Central memory CD8-positive, alpha-beta T cell (primary cell): ENCODE data around the gene SCAMP2.

Source experiments
- ATAC-seq: fragments of 150-1000 bp; cut with Tn5 transposase; replicated peaks from 2 replicates; pipeline ENCODE4 v1.10.0; 2022; ENCODE audit warnings: mild to moderate bottlenecking, moderate FRiP score, moderate number of reproducible peaks; ENCODE audit not compliant: poor library complexity, severe bottlenecking; ENCODE audit errors: extremely low read depth
- DNase-seq, 2 donors: peaks; one replicate each; pipeline ENCODE4 v3.0.0; 2021; ENCODE audit warnings: low spot score in 2 of 2
- H3K27ac Mint-ChIP-seq: one replicate; pipeline ENCODE4 v1.8.0; 2022; ENCODE audit warnings: low read depth, mild to moderate bottlenecking, moderate library complexity, mixed read lengths
- H3K27me3 Mint-ChIP-seq: one replicate; pipeline ENCODE4 v1.8.0; 2022; ENCODE audit warnings: mixed read lengths
- H3K36me3 Mint-ChIP-seq: one replicate; pipeline ENCODE4 v1.8.0; 2022; ENCODE audit warnings: mild to moderate bottlenecking, moderate library complexity, mixed read lengths; ENCODE audit not compliant: insufficient read depth
- H3K4me1 Mint-ChIP-seq: one replicate; pipeline ENCODE4 v1.8.0; 2022; ENCODE audit warnings: mixed read lengths
- H3K4me3 Mint-ChIP-seq: one replicate; pipeline ENCODE4 v1.8.0; 2022; ENCODE audit warnings: mild to moderate bottlenecking, moderate library complexity, mixed read lengths
- H3K9me3 Mint-ChIP-seq: one replicate; pipeline ENCODE4 v1.8.0; 2022; ENCODE audit warnings: mixed read lengths

Gene SCAMP2

GRCh38 chr15:74829486-74829885 lies 43.7 kb downstream of the SCAMP2 start:
- DNase-seq = no peak
- Mint-ChIP-seq H3K4me1 (peaks cover 5% of the 10 kb centered on the region), H3K27me3 (peaks cover 30% of the 10 kb centered on the region), H3K36me3 (no peaks in the 10 kb centered on the region), H3K9me3 (no peaks in the 10 kb centered on the region), H3K4me3 (no peak overlapping the region), H3K27ac (no peak overlapping the region)
- ATAC-seq = no peak

- DNase-seq = no peak
- no peaks in the 10 kb centered on the region for H3K9me3 Mint-ChIP-seq
- H3K27me3 Mint-ChIP-seq = peaks cover 30% of the 10 kb centered on the region
- ATAC-seq = no peak
- H3K36me3 Mint-ChIP-seq = no peaks in the 10 kb centered on the region
- H3K27ac Mint-ChIP-seq = no peak overlapping the region
- H3K4me1 Mint-ChIP-seq = peaks cover 5% of the 10 kb centered on the region
- H3K4me3 Mint-ChIP-seq = no peak overlapping the region
Observed at GRCh38 chr15:74828835-74829234, 44.3 kb downstream of the SCAMP2 start.

GRCh38 chr15:74827614-74828013 lies 45.6 kb downstream of the SCAMP2 start:
- no peak for DNase-seq
- Mint-ChIP-seq H3K9me3 (no peaks in the 10 kb centered on the region), H3K36me3 (no peaks in the 10 kb centered on the region), H3K27me3 (peaks cover 30% of the 10 kb centered on the region), H3K27ac (no peak overlapping the region), H3K4me1 (peaks cover 5% of the 10 kb centered on the region), H3K4me3 (no peak overlapping the region)
- ATAC-seq = no peak

DNA sequence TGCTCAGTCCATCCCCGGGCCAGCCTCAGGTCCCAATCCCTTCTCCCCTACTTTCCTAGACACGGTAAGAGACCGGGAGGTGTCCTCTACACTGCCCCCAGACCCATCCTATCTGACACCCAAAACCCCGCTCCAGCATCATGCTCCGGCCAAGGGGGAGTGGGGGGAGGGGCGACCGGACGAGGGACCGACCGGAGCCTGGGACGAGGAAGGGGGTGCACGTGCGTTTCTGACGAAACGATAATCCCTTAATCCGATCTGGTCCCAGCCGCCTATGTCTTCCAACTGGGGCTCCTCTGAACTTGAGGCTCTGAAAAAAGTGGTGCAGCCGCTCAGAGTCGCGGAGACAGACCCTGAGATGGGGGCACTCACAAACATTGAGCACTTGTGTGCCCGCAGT lies 46.2 kb downstream of the SCAMP2 start:
- H3K4me1 Mint-ChIP-seq = peaks cover 5% of the 10 kb centered on the region
- H3K27ac Mint-ChIP-seq = no peak overlapping the region
- H3K4me3 Mint-ChIP-seq = no peak overlapping the region
- DNase-seq (no peak), ATAC-seq (no peak)
- H3K27me3 Mint-ChIP-seq = peaks cover 30% of the 10 kb centered on the region
- H3K36me3 Mint-ChIP-seq = no peaks in the 10 kb centered on the region
- H3K9me3 Mint-ChIP-seq = no peaks in the 10 kb centered on the region

DNA sequence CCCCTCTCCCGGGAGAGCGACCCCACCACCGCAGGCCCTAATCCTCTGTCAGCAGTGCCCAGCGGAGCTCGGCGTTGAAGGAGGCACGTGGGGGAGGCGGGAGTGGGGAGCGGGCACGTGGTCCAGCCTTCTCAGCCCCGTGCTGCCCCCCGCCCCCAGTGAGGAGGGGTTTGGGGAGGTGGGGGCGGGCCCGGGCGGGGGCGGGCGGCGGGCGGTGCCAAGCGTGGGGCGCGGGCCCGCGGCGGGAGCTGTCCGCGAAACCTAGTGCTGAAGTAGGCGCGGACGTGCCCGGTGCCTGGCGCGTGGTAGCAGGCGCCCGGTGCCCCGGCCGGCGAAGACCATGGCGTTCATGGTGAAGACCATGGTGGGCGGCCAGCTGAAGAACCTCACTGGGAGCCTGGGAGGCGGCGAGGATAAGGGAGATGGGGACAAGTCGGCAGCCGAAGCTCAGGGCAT lies 46.8 kb downstream of the SCAMP2 start, which contains the start of gene CPLX3:
Gene CPLX3 (plus strand): TSS at position 264 of the 456 bp plus-strand sequence. CDS start 77 bp downstream, at position 341.
- ATAC-seq (peak; percentile 40), DNase-seq (no peak)
- peaks cover 30% of the 10 kb centered on the region for H3K27me3 Mint-ChIP-seq
- H3K9me3 Mint-ChIP-seq = no peaks in the 10 kb centered on the region
- H3K36me3 Mint-ChIP-seq = no peaks in the 10 kb centered on the region
- no peak within 1 kb of the TSS for H3K4me3 Mint-ChIP-seq
- peaks cover 5% of the 10 kb centered on the region for H3K4me1 Mint-ChIP-seq
- H3K27ac Mint-ChIP-seq = no peak within 1 kb of the TSS

DNA sequence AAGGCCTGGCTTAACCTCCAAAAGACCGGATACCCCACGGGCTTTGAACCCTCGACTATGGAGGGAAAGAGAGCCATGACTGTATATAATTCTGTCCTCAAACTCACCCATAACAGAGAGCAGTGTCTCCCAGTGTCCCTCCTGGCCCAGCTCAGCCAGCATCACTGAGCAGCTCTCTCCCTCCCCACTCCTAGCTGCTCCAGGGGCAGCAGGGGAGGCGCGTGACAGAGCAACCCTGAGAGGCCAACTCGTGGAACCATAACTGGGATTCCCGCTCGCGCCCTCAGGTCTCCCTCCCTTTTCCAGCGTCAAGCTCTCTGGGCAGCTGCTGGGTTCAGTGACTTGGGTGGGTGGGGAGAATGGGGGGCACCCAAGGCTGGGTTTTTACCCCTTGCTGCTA lies 47.3 kb downstream of the SCAMP2 start:
- H3K9me3 Mint-ChIP-seq = no peaks in the 10 kb centered on the region
- H3K4me3 Mint-ChIP-seq = no peak overlapping the region
- ATAC-seq (no peak), DNase-seq (no peak)
- peaks cover 5% of the 10 kb centered on the region for H3K4me1 Mint-ChIP-seq
- H3K27ac Mint-ChIP-seq = no peak overlapping the region
- H3K27me3 Mint-ChIP-seq = peaks cover 30% of the 10 kb centered on the region
- no peaks in the 10 kb centered on the region for H3K36me3 Mint-ChIP-seq

DNA sequence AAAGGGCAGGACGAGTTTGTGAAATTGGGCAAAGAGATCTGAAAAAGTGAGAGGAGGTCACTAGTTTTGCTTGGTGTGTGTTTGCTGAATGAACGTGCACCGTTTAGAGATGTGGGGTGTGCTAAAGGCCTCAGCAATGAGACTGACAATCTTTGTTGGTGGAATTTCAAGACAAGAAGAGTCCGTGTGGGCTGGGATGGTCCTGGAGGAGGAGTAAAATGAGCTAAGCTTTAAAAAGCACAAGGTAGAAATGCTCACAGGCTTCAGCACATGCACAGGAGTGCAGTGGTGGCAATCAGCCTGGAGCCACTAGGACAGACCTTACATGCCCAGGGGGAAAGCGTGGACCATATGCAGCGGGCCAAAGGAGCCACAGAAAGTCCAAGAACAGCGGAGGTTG lies 48.2 kb downstream of the SCAMP2 start:
- no peak overlapping the region for H3K4me3 Mint-ChIP-seq
- no peaks in the 10 kb centered on the region for H3K9me3 Mint-ChIP-seq
- no peak overlapping the region for H3K27ac Mint-ChIP-seq
- DNase-seq (no peak), ATAC-seq (no peak)
- H3K36me3 Mint-ChIP-seq = no peaks in the 10 kb centered on the region
- H3K4me1 Mint-ChIP-seq = peaks cover 5% of the 10 kb centered on the region
- peaks cover 30% of the 10 kb centered on the region for H3K27me3 Mint-ChIP-seq

DNA sequence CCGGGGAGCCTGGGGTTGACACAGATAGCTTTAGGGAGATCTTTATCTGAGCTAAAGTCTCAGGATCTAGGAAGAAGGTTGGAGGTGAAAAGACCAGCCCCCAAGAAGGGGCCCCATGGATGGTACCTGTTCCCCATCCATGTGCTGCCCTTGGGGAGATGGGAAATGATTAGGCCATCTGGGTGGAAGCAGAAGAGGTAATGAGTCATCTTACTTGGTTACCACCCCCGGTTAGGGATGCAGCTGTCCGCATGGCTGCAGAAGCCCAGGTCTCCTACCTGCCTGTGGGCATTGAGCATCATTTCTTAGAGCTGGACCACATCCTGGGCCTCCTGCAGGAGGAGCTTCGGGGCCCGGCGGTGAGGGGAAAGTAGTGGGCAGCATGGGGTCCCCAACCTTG lies 49.8 kb downstream of the SCAMP2 start:
- ATAC-seq (no peak), DNase-seq (no peak)
- peaks cover 5% of the 10 kb centered on the region for H3K4me1 Mint-ChIP-seq
- H3K36me3 Mint-ChIP-seq = no peaks in the 10 kb centered on the region
- peaks cover 23% of the 10 kb centered on the region for H3K27me3 Mint-ChIP-seq
- H3K4me3 Mint-ChIP-seq = no peak overlapping the region
- no peak overlapping the region for H3K27ac Mint-ChIP-seq
- H3K9me3 Mint-ChIP-seq = no peaks in the 10 kb centered on the region

GRCh38 chr15:74822233-74822632 lies 50.9 kb downstream of the SCAMP2 start:
- DNase-seq (no peak), ATAC-seq (no peak)
- Mint-ChIP-seq H3K9me3 (no peaks in the 10 kb centered on the region), H3K4me3 (no peak overlapping the region), H3K36me3 (no peaks in the 10 kb centered on the region), H3K4me1 (peaks cover 9% of the 10 kb centered on the region), H3K27ac (no peak overlapping the region), H3K27me3 (peaks cover 12% of the 10 kb centered on the region)

DNA sequence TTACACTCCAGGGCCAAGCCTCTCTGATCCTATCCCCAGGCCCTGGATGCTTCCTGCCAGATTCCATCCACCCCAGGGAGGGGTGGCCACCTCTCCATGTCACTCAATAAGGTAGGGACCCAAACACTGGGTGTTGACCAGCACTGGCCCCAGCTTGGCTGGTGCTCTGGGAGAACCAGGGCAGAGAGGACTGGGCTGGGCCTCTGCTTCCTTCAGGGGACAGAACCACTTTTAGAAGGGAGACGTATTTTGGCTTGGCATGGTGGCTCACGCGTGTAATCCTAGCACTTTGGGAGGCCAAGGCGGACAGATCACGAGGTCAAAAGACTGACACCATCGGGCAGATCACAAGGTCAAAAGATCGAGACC lies 51.4 kb downstream of the SCAMP2 start:
- no peaks in the 10 kb centered on the region for H3K36me3 Mint-ChIP-seq
- no peaks in the 10 kb centered on the region for H3K9me3 Mint-ChIP-seq
- H3K27ac Mint-ChIP-seq = no peak overlapping the region
- peaks cover 7% of the 10 kb centered on the region for H3K27me3 Mint-ChIP-seq
- ATAC-seq = no peak
- no peak for DNase-seq
- H3K4me3 Mint-ChIP-seq = no peak overlapping the region
- peaks cover 13% of the 10 kb centered on the region for H3K4me1 Mint-ChIP-seq

- H3K9me3 Mint-ChIP-seq = no peaks in the 10 kb centered on the region
- peaks cover 10% of the 10 kb centered on the region for H3K4me1 Mint-ChIP-seq
- peaks cover 2% of the 10 kb centered on the region for H3K27me3 Mint-ChIP-seq
- H3K36me3 Mint-ChIP-seq = no peaks in the 10 kb centered on the region
- DNase-seq (no peak), ATAC-seq (no peak)
- H3K4me3 Mint-ChIP-seq = no peak overlapping the region
- H3K27ac Mint-ChIP-seq = no peak overlapping the region
Observed at GRCh38 chr15:74821091-74821789, 51.9 kb downstream of the SCAMP2 start.

DNA sequence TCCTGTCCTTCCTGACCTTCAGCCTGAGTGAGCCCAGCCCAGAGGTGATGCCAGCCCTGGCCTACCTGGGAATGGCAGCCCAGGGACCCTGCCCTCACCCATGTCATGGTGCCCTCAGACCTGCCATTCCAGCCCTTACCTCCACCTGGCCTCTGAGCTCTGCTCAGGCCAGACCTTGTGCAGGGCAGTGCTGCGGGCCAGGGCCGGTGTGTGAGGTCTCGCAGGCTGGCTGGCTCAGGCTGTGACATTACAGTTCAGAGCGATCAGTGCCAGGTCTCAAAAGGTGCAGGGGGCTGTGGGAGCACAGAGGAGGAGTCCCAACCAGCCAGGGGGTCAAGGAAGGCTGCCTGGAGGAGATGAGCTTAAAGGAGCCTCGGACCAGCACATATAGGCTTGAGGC lies 53.1 kb downstream of the SCAMP2 start:
- H3K36me3 Mint-ChIP-seq = no peaks in the 10 kb centered on the region

GRCh38 chr15:74817370-74817737 lies 55.8 kb downstream of the SCAMP2 start:
- Mint-ChIP-seq H3K27ac (peak overlapping the region; percentile 46), H3K4me1 (peaks cover 10% of the 10 kb centered on the region)
- DNase-seq = no peak

More for the DNA sequence above, 53.1 kb downstream of the SCAMP2 start:
- H3K27me3 Mint-ChIP-seq = no peaks in the 10 kb centered on the region
- no peak overlapping the region for H3K27ac Mint-ChIP-seq
- H3K9me3 Mint-ChIP-seq = no peaks in the 10 kb centered on the region
- DNase-seq (no peak), ATAC-seq (no peak)
- H3K4me3 Mint-ChIP-seq = no peak overlapping the region
- H3K4me1 Mint-ChIP-seq = peaks cover 10% of the 10 kb centered on the region

More at GRCh38 chr15:74817370-74817737, 55.8 kb downstream of the SCAMP2 start:
- H3K27me3 Mint-ChIP-seq = no peaks in the 10 kb centered on the region
- H3K9me3 Mint-ChIP-seq = no peaks in the 10 kb centered on the region
- no peak for ATAC-seq
- no peak overlapping the region for H3K4me3 Mint-ChIP-seq
- H3K36me3 Mint-ChIP-seq = no peaks in the 10 kb centered on the region
